Measurements from ENCODE around the gene MYLK3. TPM values are rescaled to one million over a fixed set of nuclear protein-coding genes. Genes with fewer than 3 reads are reported as not detected.

MYLK3 gene
- total RNA-seq, 1 experiment from 2014 or later: not detected

DNA sequence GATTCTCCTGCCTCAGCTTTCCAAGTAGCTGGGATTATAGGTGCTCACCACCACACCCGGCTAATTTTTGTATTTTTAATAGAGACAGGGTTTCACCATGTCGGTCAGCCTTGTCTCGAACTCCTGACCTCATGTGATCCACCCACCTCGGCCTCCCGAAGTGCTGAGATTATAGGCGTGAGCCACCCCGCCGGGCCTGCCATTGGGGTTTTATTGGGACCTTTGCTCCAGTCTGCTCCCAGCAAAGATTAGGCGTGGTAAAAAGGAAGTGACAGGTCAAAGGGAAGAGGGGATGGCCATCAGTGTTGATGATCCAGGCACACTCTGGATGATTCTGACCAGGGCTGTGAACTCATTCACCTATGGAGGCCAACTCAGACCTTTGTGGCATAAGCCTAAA, 20.5 kb downstream of the MYLK3 start:
- peaks cover 8% of the 10 kb centered on the region for H3K9me3 Mint-ChIP-seq (ENCODE audit: unreplicated experiment)
- CTCF ChIA-PET: no interaction called here
- no TSS peak for BruUV-seq (replicated peaks)
- POLR2A ChIA-PET: no interaction called here
- H3K36me3 Mint-ChIP-seq (ENCODE audit: insufficient read depth, unreplicated experiment): no peaks in the 10 kb centered on the region
- H3K27ac Mint-ChIP-seq (ENCODE audit: low read depth, unreplicated experiment): no peak overlapping the region
- DNase-seq (ENCODE audit: unreplicated experiment): no peak
- H3K4me1 Mint-ChIP-seq (ENCODE audit: insufficient read depth, unreplicated experiment): no peaks in the 10 kb centered on the region
- intact Hi-C loops (cut with micrococcal nuclease): no loop called here
- H3K4me3 Mint-ChIP-seq (ENCODE audit: unreplicated experiment): no peak overlapping the region
- H3K27me3 Mint-ChIP-seq (ENCODE audit: insufficient read depth, unreplicated experiment): no peaks in the 10 kb centered on the region
- no peak for TF ChIP-seq CTCF (IDR thresholded peaks at IDR 0.05; ENCODE audit: unreplicated experiment)

DNA sequence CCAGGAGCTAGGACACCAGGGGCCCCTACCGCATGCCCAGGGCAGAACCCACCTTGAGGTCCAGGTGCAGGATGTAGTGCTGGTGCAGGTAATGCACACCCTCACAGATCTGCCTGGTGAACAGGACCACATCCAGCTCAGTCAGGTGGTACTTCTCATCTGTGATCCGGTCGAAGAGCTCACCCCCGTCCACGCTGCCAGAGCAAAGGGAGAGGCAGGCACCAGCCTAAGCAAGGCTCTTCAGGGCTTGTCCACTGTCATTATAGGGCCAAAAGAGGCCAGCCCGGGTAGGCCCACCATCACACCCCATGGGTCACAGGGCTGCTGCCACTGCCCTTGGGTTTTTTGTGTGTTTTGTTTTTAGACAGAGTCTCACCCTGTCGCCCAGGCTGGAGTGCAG, 21.0 kb downstream of the MYLK3 start:
- H3K27me3 Mint-ChIP-seq (ENCODE audit: insufficient read depth, unreplicated experiment): no peaks in the 10 kb centered on the region
- BruUV-seq (replicated peaks): no TSS peak

DNA sequence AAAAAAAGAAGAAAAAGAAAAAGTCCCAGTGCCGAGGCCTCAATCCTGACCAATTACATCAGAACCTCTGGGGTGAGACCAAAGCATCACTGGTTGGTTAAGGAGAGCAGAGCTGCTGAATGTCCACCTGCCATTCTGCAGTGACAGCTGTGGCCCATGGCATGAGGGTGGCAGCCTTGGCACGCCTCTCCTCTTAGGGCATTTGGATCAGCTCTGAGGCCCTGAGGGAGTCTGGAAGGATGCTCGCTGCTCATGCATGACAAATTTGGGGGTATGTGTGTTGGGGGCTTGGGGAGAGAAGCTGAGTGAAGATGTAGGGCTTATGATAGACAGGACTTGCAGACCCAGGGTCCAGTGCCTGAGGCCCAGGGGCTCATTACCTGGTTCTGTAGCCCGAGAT, 26.3 kb downstream of the MYLK3 start:
- peaks cover 8% of the 10 kb centered on the region for H3K9me3 Mint-ChIP-seq (ENCODE audit: unreplicated experiment)
- DNase-seq (ENCODE audit: unreplicated experiment): no peak
- H3K27me3 Mint-ChIP-seq (ENCODE audit: insufficient read depth, unreplicated experiment): no peaks in the 10 kb centered on the region
- intact Hi-C loops (cut with micrococcal nuclease): no loop called here
- no peak overlapping the region for H3K27ac Mint-ChIP-seq (ENCODE audit: low read depth, unreplicated experiment)
- no peaks in the 10 kb centered on the region for H3K4me1 Mint-ChIP-seq (ENCODE audit: insufficient read depth, unreplicated experiment)
- no TSS peak for BruUV-seq (replicated peaks)
- no peak overlapping the region for H3K4me3 Mint-ChIP-seq (ENCODE audit: unreplicated experiment)
- no peak for TF ChIP-seq CTCF (IDR thresholded peaks at IDR 0.05; ENCODE audit: unreplicated experiment)
- no peaks in the 10 kb centered on the region for H3K36me3 Mint-ChIP-seq (ENCODE audit: insufficient read depth, unreplicated experiment)
- ChIA-PET POLR2A (no interaction called here), CTCF (no interaction called here)

More for the DNA sequence above, 21.0 kb downstream of the MYLK3 start:
- DNase-seq (ENCODE audit: unreplicated experiment): no peak
- POLR2A ChIA-PET: no interaction called here
- no peak overlapping the region for H3K4me3 Mint-ChIP-seq (ENCODE audit: unreplicated experiment)
- H3K27ac Mint-ChIP-seq (ENCODE audit: low read depth, unreplicated experiment): no peak overlapping the region
- TF ChIP-seq CTCF (IDR thresholded peaks at IDR 0.05; ENCODE audit: unreplicated experiment): no peak
- H3K9me3 Mint-ChIP-seq (ENCODE audit: unreplicated experiment): peaks cover 8% of the 10 kb centered on the region
- intact Hi-C loops (cut with micrococcal nuclease): no loop called here
- H3K36me3 Mint-ChIP-seq (ENCODE audit: insufficient read depth, unreplicated experiment): no peaks in the 10 kb centered on the region
- CTCF ChIA-PET: no interaction called here
- H3K4me1 Mint-ChIP-seq (ENCODE audit: insufficient read depth, unreplicated experiment): no peaks in the 10 kb centered on the region

DNA sequence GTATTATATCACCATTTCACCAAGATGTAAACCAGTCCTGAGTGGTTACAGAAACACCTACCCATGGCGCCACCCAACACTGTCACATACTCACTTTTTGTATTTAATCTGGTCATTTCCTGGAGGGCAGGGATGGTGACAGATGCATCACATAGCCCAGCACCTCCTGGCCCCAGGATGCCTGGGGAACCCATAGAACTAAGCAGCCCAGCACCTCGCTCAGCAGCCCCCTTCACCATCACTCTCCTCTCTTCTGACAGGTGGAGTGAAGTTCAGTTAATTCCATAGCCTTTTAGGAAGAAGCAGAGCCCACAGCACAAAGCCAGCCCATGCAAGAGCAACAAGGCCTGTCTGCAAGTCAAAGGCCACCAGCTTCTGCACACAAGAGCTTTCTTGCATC, 27.5 kb downstream of the MYLK3 start:
- Mint-ChIP-seq H3K9me3 (ENCODE audit: unreplicated experiment) (no peaks in the 10 kb centered on the region), H3K36me3 (ENCODE audit: insufficient read depth, unreplicated experiment) (no peaks in the 10 kb centered on the region), H3K27me3 (ENCODE audit: insufficient read depth, unreplicated experiment) (no peaks in the 10 kb centered on the region), H3K27ac (ENCODE audit: low read depth, unreplicated experiment) (no peak overlapping the region), H3K4me3 (ENCODE audit: unreplicated experiment) (no peak overlapping the region), H3K4me1 (ENCODE audit: insufficient read depth, unreplicated experiment) (no peaks in the 10 kb centered on the region)
- POLR2A ChIA-PET: no interaction called here
- no TSS peak for BruUV-seq (replicated peaks)
- intact Hi-C loops (cut with micrococcal nuclease): no loop called here
- TF ChIP-seq CTCF (IDR thresholded peaks at IDR 0.05; ENCODE audit: unreplicated experiment): no peak
- CTCF ChIA-PET: no interaction called here
- DNase-seq (ENCODE audit: unreplicated experiment): no peak
